H1 (cell line): Measurements from ENCODE around the gene CCSER2. TPM values are rescaled to one million over a fixed set of nuclear protein-coding genes. Genes with fewer than 3 reads are reported as not detected.

Source experiments
- CTCF ChIA-PET: fragments of 300-600 bp; sonication (Branson Sonifier 250); formaldehyde crosslinking; loops from one replicate; lab custom pipeline; 2021; ENCODE audit not compliant: partially characterized antibody; lab: Charles Lee
- POLR2A ChIA-PET: fragments of 300-600 bp; sonication (Branson Sonifier 250); formaldehyde crosslinking; loops from one replicate; lab custom pipeline; 2021; ENCODE audit warnings: inconsistent platforms; ENCODE audit not compliant: partially characterized antibody; lab: Charles Lee
- DNase-seq, 2 experiments: peaks; one replicate each; pipeline versions ENCODE4 v3.0.0 to v3.0.0-alpha.2; 2010 to 2022; ENCODE audit warnings: low spot score in 2 of 2, low read depth in 1 of 2, mixed read lengths in 1 of 2
- FAIRE-seq: peaks from 2 replicates; lab custom pipeline; 2011; peaks lifted over from hg19 to GRCh38; lab: Jason Lieb, UNC
- H2AFZ ChIP-seq: 2 replicates; pipeline ENCODE4 v1.8.1; 2012; ENCODE audit warnings: low read length, inconsistent platforms
- H2AK5ac ChIP-seq: 2 replicates; pipeline ENCODE4 v1.6.1; 2013; ENCODE audit warnings: low read depth, low read length
- H2BK120ac ChIP-seq: replicated peaks from 2 replicates; pipeline ENCODE3; 2013; ENCODE audit warnings: low read depth, low read length, inconsistent platforms
- H2BK12ac ChIP-seq: 2 replicates; pipeline ENCODE4 v1.6.1; 2013; ENCODE audit warnings: low read depth, low read length
- H2BK15ac ChIP-seq: 2 replicates; pipeline ENCODE4 v1.6.1; 2013; ENCODE audit warnings: low read length
- H2BK20ac ChIP-seq: 2 replicates; pipeline ENCODE4 v1.6.1; 2013; ENCODE audit warnings: low read length
- H2BK5ac ChIP-seq: 2 replicates; pipeline ENCODE4 v1.6.1; 2013; ENCODE audit warnings: low read depth, low read length
- H3K14ac ChIP-seq: 2 replicates; pipeline ENCODE4 v1.6.1; 2013; ENCODE audit warnings: inconsistent platforms; ENCODE audit not compliant: insufficient read length
- H3K18ac ChIP-seq: 2 replicates; pipeline ENCODE4 v1.6.1; 2013; ENCODE audit warnings: low read length; ENCODE audit errors: extremely low read depth
- H3K23ac ChIP-seq: 2 replicates; pipeline ENCODE4 v1.6.1; 2013; ENCODE audit warnings: inconsistent platforms; ENCODE audit not compliant: insufficient read length
- H3K23me2 ChIP-seq: 2 replicates; pipeline ENCODE4 v1.6.1; 2013; ENCODE audit warnings: low read depth, low read length
- H3K27ac ChIP-seq: 2 replicates; pipeline ENCODE4 v1.6.1; 2011; ENCODE audit warnings: low read depth, low read length, inconsistent platforms
- H3K27me3 ChIP-seq, 4 experiments: replicated peaks in 1 of 4; 1 replicate in 1 of 4; 2 replicates in 3 of 4; pipeline versions ENCODE4 v1.6.1 to v1.8.1; 2011 to 2013; ENCODE audit warnings: low read length in 3 of 4, mild to moderate bottlenecking in 3 of 4, inconsistent platforms in 2 of 4, mixed read lengths in 2 of 4, moderate library complexity in 1 of 4; ENCODE audit not compliant: control insufficient read depth in 3 of 4, insufficient read depth in 3 of 4; ENCODE audit errors: extremely low read depth in 1 of 4
- H3K36me3 ChIP-seq, 4 experiments: 2 replicates each; pipeline versions ENCODE4 v1.6.1 to v1.8.1; 2011 to 2013; ENCODE audit warnings: mild to moderate bottlenecking in 4 of 4, low read length in 3 of 4, moderate library complexity in 2 of 4, control low read depth in 1 of 4, inconsistent platforms in 1 of 4; ENCODE audit not compliant: insufficient read depth in 4 of 4, control insufficient read depth in 2 of 4
- H3K4ac ChIP-seq: replicated peaks from 2 replicates; pipeline ENCODE3; 2013; ENCODE audit warnings: low read length, low read depth, mixed read lengths, inconsistent platforms; ENCODE audit not compliant: insufficient read length
- H3K4me1 ChIP-seq, 4 experiments: replicated peaks in 1 of 4; 1 replicate in 1 of 4; 2 replicates in 3 of 4; pipeline versions ENCODE4 v1.6.1 to v1.8.1; 2011 to 2013; ENCODE audit warnings: low read length in 3 of 4, inconsistent platforms in 2 of 4, mixed read lengths in 1 of 4; ENCODE audit not compliant: insufficient read depth in 4 of 4, control insufficient read depth in 3 of 4
- H3K4me2 ChIP-seq, 2 experiments: 2 replicates each; pipeline versions ENCODE4 v1.6.1 to v1.8.1; 2011 to 2013; ENCODE audit warnings: low read depth in 2 of 2, low read length in 2 of 2, control low read depth in 1 of 2, inconsistent platforms in 1 of 2, mild to moderate bottlenecking in 1 of 2; ENCODE audit not compliant: insufficient read depth in 1 of 2
- H3K4me3 ChIP-seq, 4 experiments: fragments of 200-600, 300-600 bp in 1 of 4; sonication (generic), shearing (Covaris generic), sonication (Bioruptor Twin) in 1 of 4; 2 replicates each; pipeline versions ENCODE4 v1.5.1 to v1.8.1; 2011 to 2016; ENCODE audit warnings: low read length in 4 of 4, low read depth in 3 of 4, control low read depth in 2 of 4, inconsistent platforms in 2 of 4, mild to moderate bottlenecking in 2 of 4, mixed read lengths in 1 of 4, moderate library complexity in 1 of 4; ENCODE audit not compliant: insufficient read depth in 2 of 4; ENCODE audit errors: extremely low read depth in 1 of 4
- H3K56ac ChIP-seq: replicated peaks from 2 replicates; pipeline ENCODE3; 2013; ENCODE audit warnings: low read depth, mild to moderate bottlenecking, mixed read lengths, low read length, inconsistent platforms; ENCODE audit not compliant: insufficient read length
- H3K79me1 ChIP-seq: 2 replicates; pipeline ENCODE4 v1.6.1; 2013; ENCODE audit warnings: low read depth, low read length, control low read depth
- H3K79me2 ChIP-seq, 2 experiments: 2 replicates each; pipeline versions ENCODE4 v1.6.1 to v1.8.1; 2012 to 2013; ENCODE audit warnings: low read length in 2 of 2, mild to moderate bottlenecking in 2 of 2, inconsistent platforms in 1 of 2; ENCODE audit not compliant: insufficient read depth in 2 of 2, control insufficient read depth in 1 of 2
- H3K9ac ChIP-seq, 4 experiments: replicated peaks in 1 of 4; 1 replicate in 1 of 4; 2 replicates in 3 of 4; pipeline versions ENCODE4 v1.6.1 to v1.8.1; 2011 to 2013; ENCODE audit warnings: low read depth in 3 of 4, low read length in 3 of 4, control low read depth in 2 of 4, mild to moderate bottlenecking in 2 of 4, moderate library complexity in 2 of 4, inconsistent platforms in 1 of 4; ENCODE audit errors: extremely low read depth in 1 of 4
- H3K9me3 ChIP-seq, 2 experiments: 2 replicates each; pipeline versions ENCODE4 v1.6.1 to v1.8.1; 2012 to 2013; ENCODE audit warnings: mild to moderate bottlenecking in 2 of 2, moderate library complexity in 2 of 2, control low read depth in 1 of 2, inconsistent platforms in 1 of 2, low read depth in 1 of 2, low read length in 1 of 2, mixed read lengths in 1 of 2; ENCODE audit not compliant: insufficient read depth in 2 of 2
- H4K20me1 ChIP-seq, 2 experiments: replicated peaks in 1 of 2; 2 replicates each; pipeline versions ENCODE3 to v1.8.1; 2011 to 2013; ENCODE audit warnings: inconsistent platforms in 2 of 2, low read length in 2 of 2, mild to moderate bottlenecking in 1 of 2; ENCODE audit not compliant: insufficient read depth in 2 of 2, control insufficient read depth in 1 of 2
- H4K5ac ChIP-seq: 2 replicates; pipeline ENCODE4 v1.6.1; 2013; ENCODE audit warnings: low read length, low read depth, mixed read lengths, inconsistent platforms; ENCODE audit not compliant: insufficient read length
- H4K8ac ChIP-seq: 2 replicates; pipeline ENCODE4 v1.8.0; 2013; ENCODE audit warnings: mild to moderate bottlenecking, moderate library complexity, low read length, inconsistent platforms; ENCODE audit not compliant: insufficient read depth; ENCODE audit errors: extremely low read depth
- H4K91ac ChIP-seq: replicated peaks from 2 replicates; pipeline ENCODE3; 2013; ENCODE audit warnings: low read length, mixed read lengths, inconsistent platforms; ENCODE audit not compliant: insufficient read length
- BRCA1 ChIP-seq: IDR thresholded peaks from 2 replicates; pipeline ENCODE4 v1.6.1; 2012; ENCODE audit warnings: low read depth, low read length, improper control_type of control experiment
- GABPA ChIP-seq: IDR thresholded peaks from 2 replicates; pipeline ENCODE4 v1.6.1; 2011; ENCODE audit warnings: mild to moderate bottlenecking, low read length, moderate library complexity, borderline replicate concordance; ENCODE audit not compliant: insufficient read depth
- NRF1 ChIP-seq: IDR thresholded peaks from 2 replicates; pipeline ENCODE4 v1.6.1; 2011; ENCODE audit warnings: mild to moderate bottlenecking, low read depth, low read length, improper control_type of control experiment
- WGBS, 2 experiments: shearing (Covaris generic) in 1 of 2; methylation state at CpG; one replicate each; pipeline versions ENCODE4 v1.1.6 to v1.1.7; 2013 to 2015; ENCODE audit warnings: low lambda C conversion rate in 2 of 2, mixed read lengths in 2 of 2, inconsistent platforms in 1 of 2, low coverage in 1 of 2, missing lambda C conversion rate in 1 of 2; ENCODE audit not compliant: insufficient replicate concordance in 2 of 2, insufficient coverage in 1 of 2, insufficient read length in 1 of 2; ENCODE audit errors: extremely low coverage in 1 of 2, missing lambda C conversion rate in 1 of 2; 5-methylcytosine and 5-hydroxymethylcytosine counted together
- polyA plus RNA-seq, 7 experiments: library from polyadenylated mRNA; depleted of rRNA in 3 of 7; stranded (reverse) in 5 of 7; unstranded in 2 of 7; fragments of >200 nt in 5 of 7; fragments of 200-250 nt in 2 of 7; gene quantifications; 1 replicate in 5 of 7; 2 replicates in 1 of 7; 4 replicates in 1 of 7; pipeline versions ENCODE4 v1.2.1 to v1.2.3, GENCODE V29; 2011 to 2013; ENCODE audit warnings: missing spikeins in 2 of 7, mixed read lengths in 2 of 7
- total RNA-seq: library from RNA; stranded (reverse); fragmentation: NEBNext Ultra II Directional; extraction: Animal tissue kit (Norgen Biotek cat#: 25700); gene quantifications from 2 replicates; pipeline ENCODE4 v1.2.1, GENCODE V29; 2021

The CCSER2 gene
- total and polyA plus RNA-seq, 2 of the 8 experiments (the other 6 are each of a cell fraction or from before 2014, with no cell fraction given): 6.9 to 30.5 TPM

DNA sequence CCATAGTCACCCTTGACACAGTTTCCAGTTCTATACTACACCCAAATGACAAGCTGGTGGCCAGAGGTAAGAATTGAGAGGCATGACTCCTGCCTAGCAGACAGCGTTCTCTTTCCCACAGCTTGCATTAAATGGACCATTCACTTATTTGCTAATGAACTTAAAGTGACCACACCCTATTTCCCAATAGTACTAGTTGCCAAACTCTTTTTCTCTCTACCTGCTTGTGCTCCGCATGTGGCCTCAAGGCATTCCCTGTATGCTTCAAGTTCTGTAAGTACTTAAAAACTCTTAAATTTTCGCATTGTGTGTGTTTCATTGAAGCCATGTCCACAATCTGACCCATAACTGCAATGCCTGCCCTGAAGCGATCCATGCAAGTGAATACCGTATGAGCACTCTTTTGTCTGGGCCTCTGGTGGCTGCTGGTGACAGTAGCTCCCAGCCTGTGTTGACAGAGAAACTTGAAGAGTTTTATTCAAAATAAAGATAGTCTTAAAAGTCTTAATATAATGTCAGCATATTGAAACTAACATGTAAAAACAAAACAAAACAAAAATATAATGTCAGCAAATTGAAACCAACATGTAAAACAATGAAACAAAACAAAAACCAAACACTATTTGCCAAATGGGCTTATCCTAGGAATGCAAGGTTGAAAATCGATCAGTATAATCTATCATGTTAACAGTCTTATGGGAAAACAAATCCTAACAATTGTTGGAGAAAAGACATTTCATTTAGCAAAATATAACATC lies 73.6 kb downstream of the CCSER2 start:
- Histone ChIP-seq H4K5ac (no peak overlapping the region), H2BK20ac (no peak overlapping the region), H3K9ac (no peak overlapping the region), H2AFZ (no peak overlapping the region), H4K8ac (no peak overlapping the region), H3K4me3 (no peak overlapping the region), H2BK15ac (no peak overlapping the region), H2BK12ac (no peak overlapping the region), H3K9me3 (no peaks in the 10 kb centered on the region), H4K91ac (no peak overlapping the region), H4K20me1 (no peaks in the 10 kb centered on the region), H3K23me2 (no peaks in the 10 kb centered on the region), H3K18ac (no peak overlapping the region), H3K79me1 (no peaks in the 10 kb centered on the region), H2AK5ac (no peak overlapping the region), H3K4me2 (no peak overlapping the region), H3K4me1 (peaks cover 0 to 6% (median 0%) of the 10 kb centered on the region in 4 experiments; a peak in 3 of 7 replicates), H3K79me2 (peaks cover 0 to 6% of the 10 kb centered on the region in 2 experiments; a peak in 1 of 4 replicates), H3K27me3 (no peaks in the 10 kb centered on the region), H3K14ac (no peak overlapping the region), H2BK5ac (no peak overlapping the region), H2BK120ac (no peak overlapping the region), H3K27ac (no peak overlapping the region), H3K36me3 (no peaks in the 10 kb centered on the region), H3K23ac (no peak overlapping the region), H3K56ac (no peak overlapping the region), H3K4ac (no peak overlapping the region)
- FAIRE-seq: no peak
- POLR2A ChIA-PET: no interaction called here
- WGBS, 2 experiments: 91% methylated on average over 6 of the region's 6 CpGs; no CpG with 5 or more reads in 1 of the 2 experiments
- CTCF ChIA-PET: interaction anchor here (1.0 to 1.5 kb wide), 3 partner anchors 135 to 240 kb away, joined by 3 to 5 read pairs (median 3); no protein-coding TSS in a partner anchor
- DNase-seq: no peak
- TF ChIP-seq GABPA (no peak), BRCA1 (no peak), NRF1 (no peak)
